C4-2B (cell line): ENCODE measurements around the gene SH3BP5.

ENCODE experiments used
- H3K27ac ChIP-seq: fragments of 450-650 bp; 2 replicates; pipeline ENCODE4 v1.5.1; 2017
- ZFX ChIP-seq: fragments of 450-650 bp; IDR thresholded peaks from 2 replicates; pipeline ENCODE4 v1.6.1; 2017
- TF ChIP-seq, protein P1 (sequence below): fragments of 450-650 bp; conservative IDR thresholded peaks from 2 replicates; pipeline ENCODE4 v1.5.1; 2017; ENCODE audit warnings: mild to moderate bottlenecking

SH3BP5 gene

DNA sequence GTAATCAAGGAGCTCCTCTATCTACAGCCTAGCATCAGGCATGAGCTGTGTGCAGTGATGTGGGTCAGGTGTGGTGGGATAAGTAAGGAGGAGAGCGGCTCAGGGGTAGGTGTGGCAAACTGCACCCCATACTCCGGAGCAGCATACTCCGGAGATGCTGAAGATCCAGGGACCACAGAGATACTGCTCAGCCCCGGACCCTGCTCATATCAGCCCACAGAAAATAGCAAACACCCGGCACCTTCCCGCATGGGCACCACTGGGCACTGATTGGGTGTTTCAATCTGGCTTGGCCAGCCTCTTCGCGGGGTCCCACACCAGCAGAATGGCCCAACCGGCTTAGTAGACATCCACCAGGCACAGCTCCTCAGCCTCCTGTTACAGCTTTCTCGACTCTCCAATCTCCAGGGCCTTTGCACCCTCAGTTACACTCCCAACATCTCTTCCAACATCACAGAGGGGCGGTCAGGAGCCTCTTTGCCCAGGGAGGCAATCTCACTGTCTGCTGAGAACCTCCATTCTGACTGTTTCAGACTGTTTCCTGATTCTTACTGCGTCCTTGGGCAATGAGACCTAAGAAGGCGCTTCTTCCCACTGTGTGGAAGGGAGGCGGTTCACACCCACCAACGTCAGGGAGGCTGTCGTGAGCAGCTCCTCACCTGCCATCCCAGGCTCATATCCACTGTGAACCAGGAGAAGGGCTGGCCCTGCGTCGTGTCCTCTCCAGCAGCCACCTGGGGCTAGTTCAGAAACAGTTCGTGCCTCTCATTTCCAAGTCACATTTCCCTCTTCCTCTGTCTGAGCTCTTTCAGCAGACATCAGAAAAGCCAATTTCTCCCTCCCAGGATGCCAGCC, 66.5 kb downstream of the SH3BP5 start:
- TF ChIP-seq, protein P1, sequence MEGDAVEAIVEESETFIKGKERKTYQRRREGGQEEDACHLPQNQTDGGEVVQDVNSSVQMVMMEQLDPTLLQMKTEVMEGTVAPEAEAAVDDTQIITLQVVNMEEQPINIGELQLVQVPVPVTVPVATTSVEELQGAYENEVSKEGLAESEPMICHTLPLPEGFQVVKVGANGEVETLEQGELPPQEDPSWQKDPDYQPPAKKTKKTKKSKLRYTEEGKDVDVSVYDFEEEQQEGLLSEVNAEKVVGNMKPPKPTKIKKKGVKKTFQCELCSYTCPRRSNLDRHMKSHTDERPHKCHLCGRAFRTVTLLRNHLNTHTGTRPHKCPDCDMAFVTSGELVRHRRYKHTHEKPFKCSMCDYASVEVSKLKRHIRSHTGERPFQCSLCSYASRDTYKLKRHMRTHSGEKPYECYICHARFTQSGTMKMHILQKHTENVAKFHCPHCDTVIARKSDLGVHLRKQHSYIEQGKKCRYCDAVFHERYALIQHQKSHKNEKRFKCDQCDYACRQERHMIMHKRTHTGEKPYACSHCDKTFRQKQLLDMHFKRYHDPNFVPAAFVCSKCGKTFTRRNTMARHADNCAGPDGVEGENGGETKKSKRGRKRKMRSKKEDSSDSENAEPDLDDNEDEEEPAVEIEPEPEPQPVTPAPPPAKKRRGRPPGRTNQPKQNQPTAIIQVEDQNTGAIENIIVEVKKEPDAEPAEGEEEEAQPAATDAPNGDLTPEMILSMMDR: no peak
- no peak for TF ChIP-seq ZFX
- H3K27ac ChIP-seq: no peak overlapping the region

DNA sequence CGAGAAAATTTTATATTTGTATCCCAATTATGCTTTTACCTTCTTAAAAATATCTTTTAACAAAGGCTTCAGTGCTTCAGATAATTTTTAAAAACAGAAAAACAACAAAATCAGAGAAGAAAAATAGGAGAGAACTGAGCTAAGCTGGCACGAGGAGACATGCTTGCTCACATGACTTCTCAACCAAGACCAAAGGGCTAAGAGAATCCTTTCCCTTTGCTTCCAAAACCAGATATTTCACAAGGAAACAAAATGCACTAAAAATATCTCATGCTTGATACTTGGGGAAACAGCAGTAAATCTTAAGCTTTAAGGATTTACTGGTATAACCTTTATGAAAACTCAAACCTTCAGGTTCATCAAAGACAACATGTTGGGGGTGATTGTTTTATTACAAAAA, 67.9 kb downstream of the SH3BP5 start:
- TF ChIP-seq, protein P1: no peak
- no peak for TF ChIP-seq ZFX
- H3K27ac ChIP-seq: no peak overlapping the region

DNA sequence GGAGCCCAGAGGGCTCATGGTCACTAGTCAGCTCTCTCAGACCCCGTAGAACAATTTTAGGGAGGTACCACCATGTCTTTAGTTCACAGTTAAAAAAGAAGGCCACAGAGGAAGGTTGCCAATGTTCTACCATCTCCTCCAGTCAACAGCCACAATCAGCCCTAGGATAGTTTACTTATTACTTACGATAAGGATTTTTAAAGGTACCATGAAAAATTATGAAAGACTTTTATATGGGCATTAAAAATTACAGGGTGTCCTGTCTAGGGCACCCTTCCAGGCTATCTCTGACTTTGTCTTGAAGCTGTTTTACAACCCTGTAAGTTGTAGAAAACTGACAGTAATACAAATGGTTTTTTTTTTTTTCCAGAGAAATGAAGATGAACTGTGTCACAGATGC, 68.5 kb downstream of the SH3BP5 start:
- no peak for TF ChIP-seq ZFX
- TF ChIP-seq, protein P1: no peak
- no peak overlapping the region; the same call in 1 of the 2 replicates for H3K27ac ChIP-seq

DNA sequence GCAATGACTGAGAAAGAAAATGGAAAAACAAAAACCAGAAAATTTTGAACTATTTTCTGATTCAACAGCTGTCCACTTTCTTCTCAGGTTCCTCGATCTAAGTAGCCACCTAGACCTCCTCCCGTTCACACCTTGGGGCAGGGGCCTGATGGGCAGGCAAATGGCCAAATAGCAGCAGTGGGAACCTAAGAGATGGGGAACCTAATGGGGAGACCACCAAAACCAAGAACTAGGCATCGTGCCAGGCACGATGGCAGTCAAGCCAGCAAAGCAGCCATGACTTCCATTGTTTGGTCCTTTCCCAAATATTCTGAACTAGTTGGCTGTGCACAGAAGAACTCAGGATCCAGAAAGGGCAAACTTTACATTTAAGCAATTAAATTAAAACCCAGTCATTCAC, 69.3 kb downstream of the SH3BP5 start:
- peak overlapping the region; percentile 19; the same call in 1 of the 2 replicates for H3K27ac ChIP-seq
- TF ChIP-seq, protein P1: no peak
- no peak for TF ChIP-seq ZFX

DNA sequence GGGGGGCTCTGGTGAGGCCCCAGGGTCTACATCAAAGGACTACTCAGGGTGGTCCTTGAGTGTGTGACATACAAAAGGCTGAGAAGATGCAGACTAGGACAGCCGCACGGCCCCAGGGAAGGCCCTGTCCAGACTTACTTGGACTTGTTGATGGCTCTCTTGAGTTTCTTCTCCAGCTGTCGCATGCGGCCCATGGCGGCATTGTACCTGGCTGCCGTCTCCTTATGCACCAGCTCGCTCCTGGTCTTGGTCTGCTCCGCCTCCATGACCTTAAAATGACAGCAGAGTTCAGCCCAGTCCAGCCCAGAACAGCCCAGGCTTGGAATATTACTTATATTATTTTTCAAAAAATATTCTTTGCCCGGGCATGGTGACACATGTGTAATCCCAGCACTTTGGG, 70.4 kb downstream of the SH3BP5 start:
- no peak overlapping the region for H3K27ac ChIP-seq
- TF ChIP-seq ZFX: no peak
- TF ChIP-seq, protein P1: no peak

DNA sequence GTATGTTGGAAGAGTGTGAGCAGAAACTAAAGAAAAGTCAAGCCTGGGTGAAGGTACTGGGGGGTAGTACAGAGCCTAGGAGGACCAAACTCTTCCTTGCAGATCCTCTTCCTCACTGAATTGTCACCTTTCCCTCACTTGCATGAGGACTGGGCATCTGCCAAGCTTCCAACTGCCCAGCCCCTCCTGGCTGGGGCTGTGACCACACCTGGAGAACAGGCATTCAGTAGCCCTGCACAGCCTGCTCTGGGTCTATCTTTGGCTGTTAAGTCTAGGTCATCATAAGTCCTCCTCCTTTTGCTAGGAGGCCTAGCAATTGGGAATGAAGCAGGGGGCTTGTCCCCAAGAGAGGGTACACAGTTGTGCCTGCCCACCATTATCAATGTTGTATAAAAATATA, 71.1 kb downstream of the SH3BP5 start:
- H3K27ac ChIP-seq: no peak overlapping the region
- no peak for TF ChIP-seq ZFX
- TF ChIP-seq, protein P1: no peak

DNA sequence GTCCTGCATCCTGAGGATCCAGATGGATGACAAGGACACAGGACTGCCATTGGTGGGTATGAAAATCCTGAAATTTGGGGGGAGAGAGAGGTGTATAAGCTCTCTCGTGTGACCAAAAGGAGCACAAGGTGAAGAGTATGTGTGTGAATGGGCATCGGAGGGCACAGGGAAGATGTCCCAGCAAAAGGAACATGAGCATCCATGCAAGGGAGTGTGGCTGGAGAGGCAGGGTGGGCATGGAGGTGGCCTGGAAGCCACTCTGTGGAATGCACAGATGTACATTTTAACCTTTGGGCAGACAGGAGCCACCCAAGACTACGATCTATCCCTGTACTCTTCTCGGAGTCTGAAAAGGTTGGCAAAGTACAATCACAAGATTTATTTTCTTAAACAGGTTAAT, 71.9 kb downstream of the SH3BP5 start:
- TF ChIP-seq ZFX: no peak
- TF ChIP-seq, protein P1: no peak
- no peak overlapping the region for H3K27ac ChIP-seq
